ENCODE results near the gene SBF2. TPM values are rescaled to one million over a fixed set of nuclear protein-coding genes. Genes with fewer than 3 reads are reported as not detected.

The SBF2 gene
- total RNA-seq, 4 donors from 2014 or later: 67.5 to 92.9 (median 71.6) TPM

GRCh38 chr11:9789910-9790309 is 504.1 kb downstream of the SBF2 start:
- H3K9me3 ChIP-seq: no peaks in the 10 kb centered on the region
- DNase-seq: no peak
- peaks cover 0 to 4% of the 10 kb centered on the region in 2 donors for H3K36me3 ChIP-seq
- H3K27me3 ChIP-seq: no peaks in the 10 kb centered on the region
- TF ChIP-seq POLR2A (IDR thresholded peaks at IDR 0.05) (no peak), CTCF (IDR thresholded peaks at IDR 0.05) (no peak)
- H3K4me3 ChIP-seq (replicated peaks in 1 of 3): no peak overlapping the region
- H3K27ac ChIP-seq: no peak overlapping the region
- WGBS, 2 donors: 91 to 99% methylated on average over 3 of the region's 3 CpGs
- H3K4me1 ChIP-seq: peaks cover 10 to 14% of the 10 kb centered on the region in 2 donors
- intact Hi-C loops (cut with DNase I): no loop called here

- peaks cover 5 to 11% of the 10 kb centered on the region in 2 donors for H3K36me3 ChIP-seq
- intact Hi-C loops (cut with DNase I): no loop called here
- no peak for TF ChIP-seq CTCF (IDR thresholded peaks at IDR 0.05)
- no peak for TF ChIP-seq POLR2A (IDR thresholded peaks at IDR 0.05)
- 73 to 75% methylated on average over 3 of the region's 3 CpGs for WGBS, 2 donors
- no peaks in the 10 kb centered on the region for H3K9me3 ChIP-seq
- no peak overlapping the region for H3K4me3 ChIP-seq (replicated peaks in 1 of 3)
- H3K27me3 ChIP-seq: no peaks in the 10 kb centered on the region
- DNase-seq: peak; percentile 49 to 63
- peak overlapping the region; percentile 7 to 50 (median 24) for H3K27ac ChIP-seq
- peaks cover 10 to 14% of the 10 kb centered on the region in 2 donors for H3K4me1 ChIP-seq
These were observed 506.0 kb downstream of the SBF2 start for GRCh38 chr11:9787981-9788521.

- peaks cover 10 to 14% of the 10 kb centered on the region in 2 donors for H3K4me1 ChIP-seq
- TF ChIP-seq POLR2A (IDR thresholded peaks at IDR 0.05): no peak
- no peak for TF ChIP-seq CTCF (IDR thresholded peaks at IDR 0.05)
- 48 to 54% methylated on average over 5 of the region's 5 CpGs for WGBS, 2 donors
- no peaks in the 10 kb centered on the region for H3K9me3 ChIP-seq
- no peak overlapping the region for H3K4me3 ChIP-seq (replicated peaks in 1 of 3)
- intact Hi-C loops (cut with DNase I): no loop called here
- DNase-seq: peak; percentile 79 to 86
- peak overlapping the region; percentile 7 to 50 (median 24) for H3K27ac ChIP-seq
- H3K27me3 ChIP-seq: no peaks in the 10 kb centered on the region
- H3K36me3 ChIP-seq: peaks cover 5 to 11% of the 10 kb centered on the region in 2 donors
These were observed 506.8 kb downstream of the SBF2 start for GRCh38 chr11:9787260-9787659.

GRCh38 chr11:9784602-9785315 is 509.3 kb downstream of the SBF2 start:
- Histone ChIP-seq H3K36me3 (peaks cover 11 to 15% of the 10 kb centered on the region in 2 donors), H3K27ac (no peak overlapping the region), H3K27me3 (no peaks in the 10 kb centered on the region), H3K4me3 (replicated peaks in 1 of 3) (no peak overlapping the region), H3K9me3 (no peaks in the 10 kb centered on the region), H3K4me1 (peaks cover 10 to 14% of the 10 kb centered on the region in 2 donors)
- intact Hi-C loops (cut with DNase I): no loop called here
- WGBS, 2 donors: 85 to 87% methylated on average over 6 of the region's 6 CpGs
- TF ChIP-seq CTCF (IDR thresholded peaks at IDR 0.05) (no peak), POLR2A (IDR thresholded peaks at IDR 0.05) (no peak)
- DNase-seq: no peak

GRCh38 chr11:9783986-9784385 is 510.0 kb downstream of the SBF2 start:
- Histone ChIP-seq H3K27ac (no peak overlapping the region), H3K4me1 (peaks cover 10 to 14% of the 10 kb centered on the region in 2 donors), H3K27me3 (no peaks in the 10 kb centered on the region), H3K4me3 (replicated peaks in 1 of 3) (no peak overlapping the region), H3K9me3 (no peaks in the 10 kb centered on the region), H3K36me3 (peaks cover 11 to 23% of the 10 kb centered on the region in 2 donors)
- TF ChIP-seq POLR2A (IDR thresholded peaks at IDR 0.05) (no peak), CTCF (IDR thresholded peaks at IDR 0.05) (no peak)
- WGBS, 2 donors: 79 to 95% methylated on average over 2 of the region's 2 CpGs
- no peak for DNase-seq
- intact Hi-C loops (cut with DNase I): no loop called here
